ENCODE measurements around the gene PLAGL2.

DNA sequence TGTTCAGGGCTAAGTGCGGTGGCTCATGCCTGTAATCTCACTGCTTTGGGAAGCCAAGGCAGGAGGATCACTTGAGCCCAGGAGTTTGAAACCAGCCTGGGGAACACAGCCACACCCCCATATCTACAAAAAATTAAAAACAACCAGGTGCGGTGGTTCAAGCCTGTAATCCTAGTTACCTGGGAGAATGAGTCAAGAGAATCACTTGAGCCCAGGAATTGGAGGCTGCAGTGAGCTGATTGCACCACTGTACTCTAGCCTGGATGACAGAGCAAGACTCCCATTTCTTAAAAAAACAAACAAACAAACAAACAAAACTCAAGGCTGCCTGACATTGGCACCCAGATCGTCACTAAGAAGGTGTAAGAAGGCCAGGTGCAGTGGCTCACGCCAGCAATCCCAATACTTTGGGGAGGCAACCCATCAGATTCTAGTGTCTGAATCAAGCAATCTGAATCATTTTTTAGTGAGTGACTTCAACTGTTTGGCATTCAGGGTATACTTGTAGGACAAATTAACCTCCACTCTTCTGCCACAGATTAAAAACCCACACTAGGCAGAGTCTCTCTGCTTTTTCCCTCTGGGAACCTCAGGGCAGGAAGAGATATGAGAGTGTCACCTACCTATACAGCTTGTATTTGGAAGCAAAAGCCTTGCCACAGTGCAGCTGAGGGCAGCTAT, 6.1 kb downstream of the PLAGL2 start:
- TF ChIP-seq, protein P1, sequence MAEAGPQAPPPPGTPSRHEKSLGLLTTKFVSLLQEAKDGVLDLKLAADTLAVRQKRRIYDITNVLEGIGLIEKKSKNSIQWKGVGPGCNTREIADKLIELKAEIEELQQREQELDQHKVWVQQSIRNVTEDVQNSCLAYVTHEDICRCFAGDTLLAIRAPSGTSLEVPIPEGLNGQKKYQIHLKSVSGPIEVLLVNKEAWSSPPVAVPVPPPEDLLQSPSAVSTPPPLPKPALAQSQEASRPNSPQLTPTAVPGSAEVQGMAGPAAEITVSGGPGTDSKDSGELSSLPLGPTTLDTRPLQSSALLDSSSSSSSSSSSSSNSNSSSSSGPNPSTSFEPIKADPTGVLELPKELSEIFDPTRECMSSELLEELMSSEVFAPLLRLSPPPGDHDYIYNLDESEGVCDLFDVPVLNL (CRISPR knock-in tag; IDR thresholded peaks at IDR 0.05; ENCODE audit: borderline replicate concordance, low read depth), result no peak
- TF ChIP-seq, protein P2, sequence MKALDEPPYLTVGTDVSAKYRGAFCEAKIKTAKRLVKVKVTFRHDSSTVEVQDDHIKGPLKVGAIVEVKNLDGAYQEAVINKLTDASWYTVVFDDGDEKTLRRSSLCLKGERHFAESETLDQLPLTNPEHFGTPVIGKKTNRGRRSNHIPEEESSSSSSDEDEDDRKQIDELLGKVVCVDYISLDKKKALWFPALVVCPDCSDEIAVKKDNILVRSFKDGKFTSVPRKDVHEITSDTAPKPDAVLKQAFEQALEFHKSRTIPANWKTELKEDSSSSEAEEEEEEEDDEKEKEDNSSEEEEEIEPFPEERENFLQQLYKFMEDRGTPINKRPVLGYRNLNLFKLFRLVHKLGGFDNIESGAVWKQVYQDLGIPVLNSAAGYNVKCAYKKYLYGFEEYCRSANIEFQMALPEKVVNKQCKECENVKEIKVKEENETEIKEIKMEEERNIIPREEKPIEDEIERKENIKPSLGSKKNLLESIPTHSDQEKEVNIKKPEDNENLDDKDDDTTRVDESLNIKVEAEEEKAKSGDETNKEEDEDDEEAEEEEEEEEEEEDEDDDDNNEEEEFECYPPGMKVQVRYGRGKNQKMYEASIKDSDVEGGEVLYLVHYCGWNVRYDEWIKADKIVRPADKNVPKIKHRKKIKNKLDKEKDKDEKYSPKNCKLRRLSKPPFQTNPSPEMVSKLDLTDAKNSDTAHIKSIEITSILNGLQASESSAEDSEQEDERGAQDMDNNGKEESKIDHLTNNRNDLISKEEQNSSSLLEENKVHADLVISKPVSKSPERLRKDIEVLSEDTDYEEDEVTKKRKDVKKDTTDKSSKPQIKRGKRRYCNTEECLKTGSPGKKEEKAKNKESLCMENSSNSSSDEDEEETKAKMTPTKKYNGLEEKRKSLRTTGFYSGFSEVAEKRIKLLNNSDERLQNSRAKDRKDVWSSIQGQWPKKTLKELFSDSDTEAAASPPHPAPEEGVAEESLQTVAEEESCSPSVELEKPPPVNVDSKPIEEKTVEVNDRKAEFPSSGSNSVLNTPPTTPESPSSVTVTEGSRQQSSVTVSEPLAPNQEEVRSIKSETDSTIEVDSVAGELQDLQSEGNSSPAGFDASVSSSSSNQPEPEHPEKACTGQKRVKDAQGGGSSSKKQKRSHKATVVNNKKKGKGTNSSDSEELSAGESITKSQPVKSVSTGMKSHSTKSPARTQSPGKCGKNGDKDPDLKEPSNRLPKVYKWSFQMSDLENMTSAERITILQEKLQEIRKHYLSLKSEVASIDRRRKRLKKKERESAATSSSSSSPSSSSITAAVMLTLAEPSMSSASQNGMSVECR (CRISPR knock-in tag; IDR thresholded peaks at IDR 0.05; ENCODE audit: borderline replicate concordance), result no peak
- TF ChIP-seq CTCF (IDR thresholded peaks at IDR 0.05), result no peak
- no peak for TF ChIP-seq MAX (CRISPR knock-in tag; IDR thresholded peaks at IDR 0.05)
- TF ChIP-seq SMAD3 (CRISPR knock-in tag; IDR thresholded peaks at IDR 0.05; ENCODE audit: borderline replicate concordance), result no peak
